ENCODE measurements around the gene ITGAE.
"Not testable (repeated sequence)": the region's sequence is repeated elsewhere in the genome, so short reads cannot be mapped to it uniquely, and the experiment has no call there.

ITGAE gene

GRCh38 chr17:3794152-3794551, 6.8 kb downstream of the ITGAE start:
- DNase-seq, result not testable (repeated sequence)

GRCh38 chr17:3793258-3793657, 7.7 kb downstream of the ITGAE start:
- DNase-seq, result not testable (repeated sequence)

GRCh38 chr17:3792481-3792880, 8.5 kb downstream of the ITGAE start:
- DNase-seq, result no peak

GRCh38 chr17:3788200-3788599, 12.8 kb downstream of the ITGAE start:
- DNase-seq, result peak in 3 of 4 experiments; percentile 47 to 53 (median 48)

GRCh38 chr17:3785323-3785722, 15.7 kb downstream of the ITGAE start:
- DNase-seq, result not testable (repeated sequence)

- DNase-seq, result no peak
Observed at GRCh38 chr17:3782751-3783150, 18.2 kb downstream of the ITGAE start.

DNA sequence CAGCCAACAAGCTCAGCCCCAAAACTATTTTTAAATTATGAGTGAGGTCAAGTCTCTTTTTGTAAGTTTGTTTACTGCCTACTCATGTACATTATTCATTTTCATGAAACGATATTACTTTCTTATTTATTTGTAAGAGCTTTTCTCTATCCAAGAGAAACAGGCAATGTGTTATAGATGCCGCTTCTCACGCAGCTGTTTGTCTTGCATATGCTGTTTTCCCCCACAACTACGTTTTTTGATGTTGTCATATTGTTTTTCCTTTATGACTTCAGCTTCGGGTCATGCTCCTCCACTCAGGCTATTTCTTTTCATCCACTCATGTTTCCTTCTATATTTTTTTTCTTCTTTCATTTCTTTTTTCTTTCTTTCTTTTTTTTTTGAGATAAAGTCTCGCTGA, 20.0 kb downstream of the ITGAE start:
- no peak for DNase-seq

DNA sequence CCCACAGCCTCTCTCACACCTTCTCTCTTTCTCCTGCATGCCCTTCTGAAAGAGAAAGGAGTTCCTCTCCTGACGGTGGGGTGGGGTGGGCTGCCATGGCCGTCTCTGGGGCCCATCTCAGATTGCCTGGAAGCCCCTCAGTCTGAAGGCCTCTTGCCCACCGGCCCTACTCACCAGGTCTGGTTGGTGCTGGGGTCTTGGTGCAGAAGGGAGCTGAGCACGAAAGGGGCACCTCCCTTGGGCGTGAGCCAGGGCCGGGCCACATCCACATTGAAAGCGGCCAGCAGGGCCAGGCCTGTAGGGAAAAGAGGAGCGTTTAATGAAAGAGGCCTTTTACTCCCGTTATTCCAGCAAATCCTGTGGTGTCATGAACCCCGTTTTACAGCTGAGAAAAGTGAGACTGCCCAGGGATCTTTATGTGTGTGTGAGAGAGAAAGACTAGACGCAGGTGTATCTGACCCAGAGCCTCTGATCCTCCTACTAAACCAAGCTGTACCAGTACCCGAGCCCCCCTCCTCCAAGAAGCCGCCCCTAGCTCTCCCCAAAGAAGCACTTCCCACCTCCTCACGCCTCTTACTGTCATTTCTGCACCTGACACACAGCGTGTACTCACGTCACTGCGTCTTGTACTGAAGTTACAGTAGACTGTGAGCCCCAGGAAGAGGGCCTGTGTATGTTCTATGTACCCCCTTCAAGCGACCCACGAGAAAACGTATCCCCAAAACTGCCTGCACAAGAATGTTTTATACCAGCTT, 23.4 kb downstream of the ITGAE start:
- no peak for DNase-seq

- DNase-seq, result no peak
Observed at GRCh38 chr17:3773966-3774365, 27.0 kb downstream of the ITGAE start.

DNA sequence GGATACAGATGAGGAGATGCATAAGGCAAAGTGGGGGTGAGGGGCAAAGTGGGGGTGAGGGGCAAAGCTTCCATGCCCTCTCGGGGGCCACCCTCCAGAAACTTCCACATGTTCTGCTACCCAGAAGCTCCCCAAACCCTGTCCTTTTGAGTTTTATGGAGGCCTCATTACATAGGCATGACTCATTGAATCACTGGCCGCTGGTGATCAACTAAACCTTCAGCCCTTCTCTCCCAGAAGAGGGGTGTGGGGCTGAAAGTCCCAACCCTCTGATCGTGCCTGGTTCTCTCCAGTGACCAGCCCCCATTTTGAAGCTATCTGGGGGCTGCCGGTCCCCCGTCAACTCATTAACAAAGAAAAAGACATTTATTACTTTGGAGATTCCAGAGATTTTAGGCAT, 27.5 kb downstream of the ITGAE start:
- peak in 1 of 4 experiments; percentile 19 for DNase-seq

- DNase-seq, result no peak
Observed at GRCh38 chr17:3772764-3773163, 28.2 kb downstream of the ITGAE start.

GRCh38 chr17:3771140-3771539, 29.8 kb downstream of the ITGAE start:
- peak in 2 of 4 experiments; percentile 14 to 20 for DNase-seq

- DNase-seq, result peak; percentile 62 to 79 (median 71)
Observed at GRCh38 chr17:3770466-3770865, 30.5 kb downstream of the ITGAE start.

- DNase-seq, result no peak
Observed at GRCh38 chr17:3768769-3769168, 32.2 kb downstream of the ITGAE start.

DNA sequence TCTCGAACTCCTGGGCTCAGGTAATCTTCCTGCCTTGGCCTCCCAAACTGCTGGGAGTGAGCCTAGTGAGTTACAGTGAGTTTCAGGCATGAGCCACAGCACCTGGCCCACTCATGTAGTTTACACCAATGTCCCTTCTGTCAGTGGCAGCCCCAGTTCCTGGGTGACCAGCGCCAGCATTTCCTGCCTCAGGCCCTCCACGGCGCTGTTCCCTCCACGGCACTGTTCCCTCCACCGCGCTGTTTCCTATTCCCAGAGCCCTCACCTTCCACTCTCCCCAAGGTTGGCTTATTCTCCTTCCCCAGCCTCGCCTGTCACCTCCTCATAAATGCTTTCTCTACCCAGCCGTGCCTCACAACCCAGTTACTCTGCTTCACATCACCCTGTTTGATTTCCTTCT, 32.6 kb downstream of the ITGAE start:
- DNase-seq, result no peak

- DNase-seq, result no peak
Observed at GRCh38 chr17:3766779-3767178, 34.2 kb downstream of the ITGAE start.

DNA sequence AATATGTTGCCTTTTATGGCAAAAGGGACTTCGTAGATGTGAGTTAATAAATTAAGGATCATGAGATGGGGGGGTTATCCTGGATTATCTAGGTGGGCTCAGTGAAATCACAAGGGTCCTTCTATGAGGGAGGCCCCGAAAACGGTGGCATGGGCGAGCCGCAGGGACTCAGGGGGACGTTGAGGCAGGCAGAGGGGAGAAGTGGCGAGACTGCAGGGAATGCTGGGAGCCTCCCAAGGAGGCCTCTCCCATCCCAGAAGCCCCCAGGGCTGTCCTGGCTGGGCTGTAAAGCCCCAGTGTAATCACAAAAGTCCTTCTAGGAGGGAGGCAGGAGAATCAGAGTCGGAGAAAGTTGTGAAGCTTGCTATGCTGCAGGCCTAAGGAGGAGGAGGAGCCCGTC, 35.0 kb downstream of the ITGAE start:
- DNase-seq, result no peak

GRCh38 chr17:3763777-3764170, 37.2 kb downstream of the ITGAE start:
- DNase-seq, result peak; percentile 8 to 72 (median 49)

DNA sequence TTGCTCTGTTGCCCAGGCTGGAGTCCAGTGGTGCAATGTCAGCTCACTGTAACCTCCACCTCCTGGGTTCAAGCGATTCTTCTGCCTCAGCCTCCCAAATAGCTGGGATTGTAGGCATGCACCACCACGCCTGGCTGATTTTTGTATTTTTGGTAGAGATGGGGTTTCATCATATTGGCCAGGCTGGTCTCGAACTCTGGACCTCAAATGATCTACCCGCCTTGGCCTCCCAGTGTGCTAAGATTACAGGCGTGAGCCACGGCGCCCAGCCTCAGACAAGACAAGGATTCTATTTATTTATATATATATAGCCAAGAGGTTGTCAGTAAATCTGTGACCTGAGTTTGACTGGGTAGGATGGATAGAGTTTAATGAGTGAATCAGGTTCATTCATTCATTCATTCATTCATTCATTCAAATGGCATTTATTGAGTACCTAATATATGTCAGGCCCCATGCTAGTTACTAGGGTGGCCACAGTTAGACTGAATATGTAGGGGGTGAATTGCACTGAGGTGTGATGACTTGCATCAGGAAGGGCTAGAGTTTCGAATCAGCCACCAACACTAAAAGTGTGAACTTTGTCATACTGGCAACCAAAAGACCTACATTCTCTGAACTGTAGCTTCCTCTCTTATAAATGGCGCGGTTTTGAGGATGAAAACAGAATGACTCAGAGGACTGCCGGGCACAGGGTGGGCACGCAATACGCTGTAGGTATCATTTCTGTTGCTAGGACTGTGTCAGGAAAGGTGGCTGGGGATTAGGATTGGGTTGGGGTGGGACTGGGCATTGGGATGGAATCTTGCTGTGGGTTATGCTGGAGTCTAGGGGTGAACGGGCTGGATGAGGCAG, 37.8 kb downstream of the ITGAE start:
- peak; percentile 49 to 75 (median 68) for DNase-seq

DNA sequence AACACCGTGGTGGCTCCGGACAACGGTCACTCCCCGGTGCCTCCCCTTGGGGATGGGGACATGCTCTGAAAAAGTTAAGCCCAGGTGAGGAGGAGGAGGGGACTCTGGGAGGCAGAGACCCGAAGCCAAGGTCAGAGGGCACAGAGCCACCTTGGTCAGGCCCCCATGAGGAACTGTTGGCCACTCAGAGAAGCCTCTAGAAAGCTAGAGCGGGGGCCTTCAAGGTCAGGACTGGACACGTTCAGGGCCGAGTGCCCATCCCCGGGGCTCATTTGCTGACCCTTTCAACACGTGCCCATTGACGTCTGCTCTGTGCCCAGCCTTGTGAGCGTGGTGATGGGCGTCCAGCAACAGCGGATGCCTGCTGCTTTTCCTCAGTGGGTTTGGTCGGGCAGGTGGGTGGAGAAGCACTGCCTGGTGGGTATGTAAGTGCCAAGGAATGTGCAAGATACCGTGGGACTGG, 39.0 kb downstream of the ITGAE start:
- no peak for DNase-seq

GRCh38 chr17:3761036-3761917, 39.7 kb downstream of the ITGAE start:
- DNase-seq, result no peak

DNA sequence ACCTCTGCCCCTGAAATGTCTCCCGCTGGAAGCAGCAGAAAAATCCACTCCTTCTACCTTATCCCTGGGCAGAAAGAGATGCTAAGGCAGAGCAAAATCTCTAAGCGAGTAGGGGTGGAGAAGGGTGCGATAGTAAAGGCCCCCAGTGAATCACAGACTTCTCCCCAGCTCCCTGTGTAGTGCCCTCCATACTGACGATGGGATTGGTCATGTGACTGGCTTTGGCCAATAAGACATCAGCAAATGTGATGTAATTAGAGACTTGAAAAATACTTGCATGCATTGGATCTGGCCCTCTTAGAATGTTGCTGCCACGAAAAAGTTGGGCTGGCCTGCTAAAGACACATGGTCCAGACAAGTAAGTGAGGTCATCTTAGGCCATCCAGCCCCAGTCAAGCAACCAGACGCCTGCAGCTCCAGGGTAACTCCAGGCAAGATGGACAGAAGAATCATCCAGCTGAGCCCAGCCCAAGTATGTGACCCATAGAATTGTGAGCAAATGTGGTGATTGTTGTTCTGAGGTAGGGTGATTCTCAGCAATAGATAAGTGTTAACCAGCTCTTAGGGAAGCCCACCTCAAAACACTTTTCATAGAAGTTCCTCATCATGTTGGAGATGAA, 41.3 kb downstream of the ITGAE start:
- DNase-seq, result no peak
